Inflammatory macrophage treated with lipopolysaccharide for 4 hours (primary cell): ENCODE results near the gene TUBA4B.
"Not testable (repeated sequence)": the region's sequence is repeated elsewhere in the genome, so short reads cannot be mapped to it uniquely, and the experiment has no call there.

Experiments
- DNase-seq: peaks from one replicate; pipeline ENCODE4 v3.0.0-alpha.2; 2020

TUBA4B gene

DNA sequence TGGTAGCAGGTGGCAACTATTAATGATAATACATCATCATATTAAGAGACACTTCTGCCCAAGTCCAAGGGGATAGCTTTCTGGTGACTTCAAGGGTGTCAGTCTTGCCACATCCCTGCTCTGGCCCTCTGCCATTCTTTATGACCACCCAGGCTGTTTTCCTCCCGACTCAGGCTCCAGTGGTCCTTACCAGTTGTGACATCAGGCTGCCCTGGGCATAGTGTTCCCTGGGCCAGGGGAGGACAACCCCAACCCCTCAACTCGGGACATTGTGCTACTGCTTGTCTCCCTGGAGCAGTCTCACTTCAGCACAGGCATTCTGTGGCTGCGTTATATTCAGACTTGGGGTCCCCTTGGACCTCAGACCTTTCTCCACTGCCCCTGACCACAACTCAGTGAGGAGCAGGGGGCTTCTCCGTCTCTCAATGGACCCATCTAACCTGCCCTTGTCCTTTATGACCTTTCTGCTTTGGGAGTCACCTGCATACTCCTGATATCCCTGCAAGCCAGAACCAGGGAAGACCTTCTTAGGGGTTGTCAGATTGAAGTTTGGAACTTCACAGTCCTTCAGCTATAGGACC lies 39.0 kb downstream of the TUBA4B start:
- DNase-seq, result no peak

GRCh38 chr2:219292616-219293015 lies 39.6 kb downstream of the TUBA4B start:
- DNase-seq, result no peak

DNA sequence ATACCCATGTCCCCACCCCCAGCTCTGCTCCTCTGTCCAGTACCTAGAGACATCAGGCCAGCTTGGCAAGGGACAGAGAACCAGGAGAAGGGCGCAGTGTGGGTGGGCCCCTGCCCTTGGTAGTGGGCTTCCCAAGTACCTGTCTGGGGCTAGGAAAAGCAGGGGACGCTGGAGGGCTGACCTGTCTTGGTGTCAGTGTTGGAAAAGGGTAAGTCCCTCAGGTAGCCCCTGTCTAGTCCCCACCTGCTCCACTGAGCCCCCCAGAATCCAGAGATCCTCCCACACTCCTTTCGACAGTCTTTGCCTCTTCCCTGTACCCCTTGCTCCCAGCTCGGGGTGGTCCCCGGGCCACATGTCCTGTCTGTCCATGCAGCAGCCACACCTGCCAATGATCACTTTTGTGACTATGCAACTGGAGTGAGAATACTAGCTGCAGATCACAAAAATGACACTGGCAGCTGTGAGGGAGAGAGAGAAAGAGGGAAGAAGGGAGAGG lies 40.7 kb downstream of the TUBA4B start:
- no peak for DNase-seq

DNA sequence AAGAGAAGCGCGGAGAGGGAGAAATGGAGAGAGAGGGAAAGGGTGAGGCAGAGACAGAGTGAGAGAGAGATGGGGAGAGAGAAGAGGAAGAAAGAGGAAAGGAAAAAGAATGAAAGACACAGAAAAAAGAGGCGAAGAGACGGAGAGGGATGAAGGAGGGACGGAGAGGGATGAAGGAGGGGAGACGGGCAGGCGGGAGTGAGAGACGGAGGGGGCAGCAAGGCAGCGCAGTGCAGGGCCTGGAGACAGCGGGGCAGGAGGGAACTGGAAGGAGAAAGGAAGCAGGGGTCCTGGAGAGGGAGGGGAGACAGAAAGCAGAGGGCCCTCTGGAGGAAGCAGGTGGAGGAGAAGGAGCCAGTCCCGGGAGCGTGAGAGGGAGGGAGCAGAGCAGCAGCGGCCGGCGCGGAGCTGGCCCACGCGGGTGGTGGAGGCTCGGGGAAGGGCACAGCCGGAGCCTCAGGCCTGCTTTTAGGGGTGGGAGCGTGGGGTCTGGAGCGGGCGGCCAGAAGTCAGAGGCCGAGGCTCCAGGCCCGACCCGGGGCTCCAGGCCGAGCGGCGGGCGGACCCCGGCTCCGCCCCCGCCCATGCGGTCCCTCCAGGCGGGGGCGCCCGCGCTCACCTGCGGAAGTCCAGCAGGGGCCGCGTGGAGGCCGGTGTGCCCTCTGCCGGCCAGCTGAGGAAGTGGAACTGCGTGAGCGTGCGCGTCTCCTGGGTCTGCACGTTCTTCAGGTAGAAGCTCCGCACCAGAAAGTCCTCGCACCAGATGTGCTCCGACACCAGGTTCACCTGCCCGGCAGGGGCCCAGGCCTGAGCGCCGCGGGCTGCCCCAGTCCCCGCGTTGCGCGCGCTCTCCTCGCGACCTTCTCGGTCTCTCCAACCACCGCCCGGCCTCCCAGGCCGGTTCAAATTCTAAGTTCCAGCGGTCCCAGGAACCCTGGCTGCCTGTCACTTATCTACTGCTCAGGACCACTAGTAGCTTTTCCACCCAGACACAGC lies 41.6 kb downstream of the TUBA4B start:
- DNase-seq, result peak; percentile 74

DNA sequence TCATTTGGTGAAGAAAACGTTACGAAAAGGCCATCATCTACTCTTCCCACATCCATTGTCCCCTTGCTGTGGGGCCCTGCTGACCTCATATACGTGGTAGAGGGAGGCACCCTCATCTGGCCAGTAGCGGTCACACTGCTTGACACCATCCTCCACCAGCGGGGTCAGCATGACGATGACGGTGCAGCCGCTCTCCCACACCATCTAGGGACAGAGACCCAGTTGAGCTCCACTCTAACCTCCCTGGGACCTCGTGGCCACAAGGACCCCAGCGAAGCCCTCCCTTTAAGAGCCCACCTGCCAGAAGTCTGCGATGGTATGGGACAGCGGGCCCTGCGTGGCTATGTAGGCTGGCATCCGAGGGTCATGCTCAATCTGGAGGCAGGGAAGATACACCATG lies 43.1 kb downstream of the TUBA4B start:
- DNase-seq, result no peak

- DNase-seq, result no peak
Measured at GRCh38 chr2:219296631-219297391, 43.8 kb downstream of the TUBA4B start.

GRCh38 chr2:219297766-219298456 lies 44.9 kb downstream of the TUBA4B start:
- DNase-seq, result no peak

GRCh38 chr2:219298759-219299371 lies 45.8 kb downstream of the TUBA4B start:
- DNase-seq, result peak; percentile 76

DNA sequence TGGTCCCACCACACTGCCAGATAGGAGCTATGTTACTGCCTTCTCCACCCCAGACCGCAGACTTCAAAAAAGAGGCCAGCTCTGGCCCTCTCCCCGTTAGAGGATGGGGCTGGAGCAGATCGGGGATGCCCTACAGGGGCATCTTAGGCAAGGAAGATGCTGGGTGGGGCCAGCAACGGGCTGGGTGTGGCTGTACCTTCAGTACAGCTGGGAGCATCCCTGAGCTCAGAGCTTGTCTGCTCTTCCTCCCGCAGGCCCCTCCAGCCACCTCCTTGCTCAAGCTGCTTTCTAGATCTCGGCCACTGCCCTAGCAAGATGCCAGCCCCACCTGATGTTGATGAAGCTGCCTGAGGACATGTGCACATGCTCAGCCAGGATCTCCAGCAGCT lies 46.3 kb downstream of the TUBA4B start:
- DNase-seq, result no peak

- no peak for DNase-seq
Measured at GRCh38 chr2:219300022-219300421, 47.0 kb downstream of the TUBA4B start.

GRCh38 chr2:219302412-219302968 lies 49.4 kb downstream of the TUBA4B start:
- no peak for DNase-seq

DNA sequence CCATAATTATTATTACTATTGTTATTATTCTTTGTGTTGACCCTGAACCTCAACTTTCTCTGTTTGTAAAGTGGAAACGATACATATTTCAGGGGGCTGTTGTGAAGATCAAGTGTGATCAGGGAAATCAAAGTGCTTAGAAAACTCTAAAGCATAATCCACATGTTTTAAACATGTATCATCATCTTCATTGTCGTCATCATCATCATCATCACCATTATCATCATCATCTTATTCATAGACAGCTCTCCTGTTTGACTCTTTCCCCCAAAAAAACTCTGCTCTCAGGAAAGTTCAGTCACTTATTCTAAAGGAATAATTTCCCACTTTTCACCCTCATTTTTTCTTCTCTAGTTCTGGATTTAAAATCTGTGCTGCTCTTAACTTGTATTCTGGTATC lies 51.2 kb downstream of the TUBA4B start:
- DNase-seq, result no peak

DNA sequence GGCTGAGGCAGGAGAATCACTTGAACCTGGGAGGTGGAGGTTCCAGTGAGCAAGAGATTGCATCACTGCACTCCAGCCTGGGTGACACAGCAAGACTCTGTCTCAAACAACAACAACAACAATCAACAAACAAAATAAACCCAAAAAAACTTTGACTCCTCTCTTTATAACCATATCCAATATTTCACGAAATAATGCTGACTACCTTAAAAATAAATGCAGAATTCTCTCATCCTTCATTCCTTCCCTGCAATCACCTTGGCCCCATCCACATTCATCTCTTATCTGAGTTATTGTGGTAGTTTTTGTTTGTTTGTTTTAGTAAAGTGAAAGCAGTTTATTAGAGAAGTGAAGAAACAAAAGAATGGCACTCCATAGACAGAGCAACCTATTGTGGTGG lies 53.0 kb downstream of the TUBA4B start:
- no peak for DNase-seq

GRCh38 chr2:219308142-219309101 lies 55.4 kb downstream of the TUBA4B start:
- peak; percentile 51 for DNase-seq

GRCh38 chr2:219309278-219309677 lies 56.2 kb downstream of the TUBA4B start, which contains the start of gene PTPRN:
PTPRN (minus strand) TSS chr2:219309401; CDS start chr2:219309332, 69 bp downstream.
- DNase-seq, result no peak

DNA sequence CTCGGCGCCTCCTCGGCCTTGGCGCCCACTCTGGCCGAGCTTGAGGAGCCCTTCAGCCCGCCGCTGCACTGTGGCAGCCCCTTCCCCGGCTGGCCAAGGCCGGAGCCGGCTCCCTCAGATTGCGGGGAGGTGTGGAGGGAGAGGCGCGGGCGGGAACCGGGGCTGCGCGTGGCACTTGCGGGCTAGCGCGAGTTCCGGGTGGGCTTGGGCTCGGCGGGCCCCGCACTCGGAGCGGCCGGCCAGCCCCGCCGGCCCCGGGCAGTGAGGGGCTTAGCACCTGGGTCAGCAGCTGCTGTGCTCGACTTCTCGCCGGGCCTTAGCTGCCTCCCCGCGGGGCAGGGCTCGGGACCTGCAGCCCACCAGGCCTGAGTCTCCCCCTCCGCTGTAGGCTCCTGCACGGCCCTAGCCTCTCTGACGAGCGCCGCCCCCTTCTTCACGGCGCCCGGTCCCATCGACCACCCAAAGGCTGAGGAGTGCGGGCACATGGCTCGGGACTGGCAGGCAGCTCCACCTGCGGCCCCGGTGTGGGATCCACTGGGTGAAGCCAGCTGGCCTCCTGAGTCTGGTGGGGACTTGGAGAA lies 59.7 kb downstream of the TUBA4B start:
- not testable (repeated sequence) for DNase-seq

DNA sequence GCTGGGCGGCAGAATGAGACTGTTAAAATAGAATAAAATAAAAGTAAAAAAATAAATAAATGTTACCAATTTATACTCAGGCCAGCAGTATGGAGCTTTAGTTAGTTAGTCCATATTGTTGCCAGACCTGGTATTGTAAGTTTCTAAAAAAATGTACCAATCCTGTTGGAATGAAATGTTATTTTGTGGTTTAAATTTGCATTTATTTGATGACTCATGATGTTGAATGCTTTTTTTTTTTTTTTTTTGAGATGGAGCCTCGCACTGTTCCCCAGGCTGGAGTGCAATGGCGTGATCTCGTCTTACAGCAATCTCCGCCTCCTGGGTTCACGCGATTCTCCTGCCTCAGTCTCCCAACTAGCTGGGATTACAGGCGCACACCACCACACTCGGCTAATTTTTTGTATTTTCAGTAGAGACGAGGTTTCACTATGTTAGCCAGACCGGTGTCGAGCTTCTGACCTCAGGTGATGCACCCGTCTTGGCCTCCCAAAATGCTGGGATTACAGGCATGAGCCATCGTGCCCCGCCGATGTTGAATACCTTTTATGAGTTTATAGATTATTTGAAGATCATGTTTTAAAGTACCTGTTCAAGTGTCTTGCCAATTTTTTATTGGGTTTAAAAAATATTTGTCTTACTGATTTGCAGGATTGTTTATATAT lies 61.9 kb downstream of the TUBA4B start:
- DNase-seq, result no peak
